ENCODE measurements around the gene AKAP11. TPM values are rescaled to one million over a fixed set of nuclear protein-coding genes. Genes with fewer than 3 reads are reported as not detected.

The AKAP11 gene
- total and polyA plus RNA-seq, 2 of the 8 experiments (the other 6 are each of a cell fraction or from before 2014, with no cell fraction given) = 4.5 to 21.9 TPM

- no peak overlapping the region for H3K9ac ChIP-seq (replicated peaks in 1 of 4; ENCODE audit: extremely low read depth in 1 of 4, low read depth in 3 of 4, low read length in 3 of 4)
- no peak overlapping the region for H2AK5ac ChIP-seq (ENCODE audit: low read depth, low read length)
- H3K27me3 ChIP-seq (replicated peaks in 1 of 4; ENCODE audit: control insufficient read depth in 3 of 4, extremely low read depth in 1 of 4, insufficient read depth in 3 of 4, low read length in 3 of 4) = no peaks in the 10 kb centered on the region
- H3K23ac ChIP-seq (ENCODE audit: insufficient read length) = no peak overlapping the region
- no peak overlapping the region for H3K14ac ChIP-seq (ENCODE audit: insufficient read length)
- H4K20me1 ChIP-seq (replicated peaks in 1 of 2; ENCODE audit: control insufficient read depth in 1 of 2, insufficient read depth in 2 of 2, low read length in 2 of 2) = no peaks in the 10 kb centered on the region
- H2BK120ac ChIP-seq (replicated peaks; ENCODE audit: low read depth, low read length) = no peak overlapping the region
- H3K56ac ChIP-seq (replicated peaks; ENCODE audit: insufficient read length, low read depth, low read length) = no peak overlapping the region
- H2BK20ac ChIP-seq (ENCODE audit: low read length) = no peak overlapping the region
- DNase-seq (ENCODE audit: low read depth in 1 of 2, low spot score in 2 of 2) (no peak), FAIRE-seq (no peak)
- H3K4me2 ChIP-seq (ENCODE audit: insufficient read depth in 1 of 2, low read depth in 2 of 2, low read length in 2 of 2) = no peak overlapping the region
- H2BK12ac ChIP-seq (ENCODE audit: low read depth, low read length) = no peak overlapping the region
- H3K4me1 ChIP-seq (replicated peaks in 1 of 4; ENCODE audit: control insufficient read depth in 3 of 4, insufficient read depth in 4 of 4, low read length in 3 of 4) = no peaks in the 10 kb centered on the region
- H4K8ac ChIP-seq (ENCODE audit: extremely low read depth, insufficient read depth, low read length) = no peak overlapping the region
- no peak overlapping the region for H4K91ac ChIP-seq (replicated peaks; ENCODE audit: insufficient read length, low read length)
- no peaks in the 10 kb centered on the region for H3K9me3 ChIP-seq (ENCODE audit: insufficient read depth in 2 of 2, low read depth in 1 of 2, low read length in 1 of 2)
- H3K4ac ChIP-seq (replicated peaks; ENCODE audit: insufficient read length, low read depth, low read length) = no peak overlapping the region
- TF ChIP-seq NANOG (IDR thresholded peaks at IDR 0.05; ENCODE audit: insufficient read depth, low read depth, low read length, poor library complexity, severe bottlenecking) = no peak
- H3K23me2 ChIP-seq (ENCODE audit: low read depth, low read length) = no peaks in the 10 kb centered on the region
- ChIA-PET CTCF (ENCODE audit: partially characterized antibody) (interaction anchor here (1.4 to 1.9 kb wide), 2 partner anchors 9 to 17 kb away, joined by 3 to 7 read pairs; no protein-coding TSS in a partner anchor), POLR2A (ENCODE audit: partially characterized antibody) (no interaction called here)
- H3K79me1 ChIP-seq (ENCODE audit: low read depth, low read length) = no peaks in the 10 kb centered on the region
- H3K18ac ChIP-seq (ENCODE audit: extremely low read depth, low read length) = no peak overlapping the region
- no peak overlapping the region for H4K5ac ChIP-seq (ENCODE audit: insufficient read length, low read depth, low read length)
- H2BK5ac ChIP-seq (ENCODE audit: low read depth, low read length) = no peak overlapping the region
- H2AFZ ChIP-seq (ENCODE audit: low read length) = no peak overlapping the region
- no peak overlapping the region for H3K4me3 ChIP-seq (ENCODE audit: extremely low read depth in 1 of 4, insufficient read depth in 2 of 4, low read depth in 3 of 4, low read length in 4 of 4)
- H3K79me2 ChIP-seq (ENCODE audit: control insufficient read depth in 1 of 2, insufficient read depth in 2 of 2, low read length in 2 of 2) = no peaks in the 10 kb centered on the region
- WGBS, 2 experiments (ENCODE audit: extremely low coverage in 1 of 2, insufficient coverage in 1 of 2, insufficient read length in 1 of 2, insufficient replicate concordance in 2 of 2, low coverage in 1 of 2, low lambda C conversion rate in 2 of 2, missing lambda C conversion rate in 1 of 2) = 87% methylated on average over 4 of the region's 4 CpGs; no CpG with 5 or more reads in 1 of the 2 experiments
- no peaks in the 10 kb centered on the region for H3K36me3 ChIP-seq (ENCODE audit: control insufficient read depth in 2 of 4, insufficient read depth in 4 of 4, low read length in 3 of 4)
- no peak overlapping the region for H3K27ac ChIP-seq (ENCODE audit: low read depth, low read length)
- no peak overlapping the region for H2BK15ac ChIP-seq (ENCODE audit: low read length)
Measured at GRCh38 chr13:42232671-42233070, 39.3 kb upstream of the AKAP11 start.
